DMS 273 treated with DMSO at 0.1 percent for 48 hours (cell line): Measurements from ENCODE around the gene CTNND2.
"Not testable (repeated sequence)": the region's sequence is repeated elsewhere in the genome, so short reads cannot be mapped to it uniquely, and the experiment has no call there.

Source experiments
- DNase-seq: peaks from one replicate; lab custom pipeline; 2025; lab: John Stamatoyannopoulos, UW

Gene CTNND2

DNA sequence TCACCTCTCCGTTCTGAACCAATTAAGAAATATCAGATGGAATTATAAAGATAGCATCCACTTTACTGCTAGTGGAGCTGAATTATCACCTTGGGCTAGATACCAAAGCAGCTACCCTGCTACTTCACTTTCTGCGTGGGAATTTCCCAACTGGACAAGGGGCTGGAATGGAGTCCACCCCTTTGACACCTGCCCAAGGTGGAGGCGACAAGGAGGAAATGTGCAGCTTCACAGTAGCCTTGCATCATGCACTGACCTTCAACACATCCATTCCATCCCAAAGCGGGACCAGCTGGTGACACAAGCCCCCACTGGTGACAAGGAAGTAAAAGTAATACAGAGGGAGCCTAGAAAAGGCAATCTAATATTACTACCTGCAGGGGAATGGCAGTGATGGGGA lies 30.7 kb downstream of the CTNND2 start:
- no peak for DNase-seq

- no peak for DNase-seq
These were observed 35.0 kb downstream of the CTNND2 start for GRCh38 chr5:11869203-11869602.

DNA sequence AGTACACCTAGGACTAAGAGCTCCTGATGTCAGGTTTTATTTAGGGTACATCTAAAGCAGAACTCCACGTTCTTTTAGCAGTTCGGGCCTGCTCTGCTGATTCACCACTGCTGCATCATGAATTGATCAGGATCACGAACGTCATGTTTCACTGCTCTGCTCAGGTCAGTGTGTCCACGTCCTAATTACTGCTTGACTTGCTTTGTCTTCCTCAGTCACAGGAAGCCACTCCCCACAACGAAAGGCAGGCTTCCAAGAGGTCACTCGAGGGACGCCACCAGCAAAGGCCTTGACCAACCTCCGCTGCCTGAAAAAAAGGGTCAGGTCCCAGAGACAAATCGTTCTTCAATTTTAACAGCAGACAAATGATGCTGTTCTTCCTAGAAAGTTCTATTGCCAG lies 40.3 kb downstream of the CTNND2 start:
- no peak for DNase-seq

GRCh38 chr5:11857391-11857790 lies 46.9 kb downstream of the CTNND2 start:
- DNase-seq, result no peak

DNA sequence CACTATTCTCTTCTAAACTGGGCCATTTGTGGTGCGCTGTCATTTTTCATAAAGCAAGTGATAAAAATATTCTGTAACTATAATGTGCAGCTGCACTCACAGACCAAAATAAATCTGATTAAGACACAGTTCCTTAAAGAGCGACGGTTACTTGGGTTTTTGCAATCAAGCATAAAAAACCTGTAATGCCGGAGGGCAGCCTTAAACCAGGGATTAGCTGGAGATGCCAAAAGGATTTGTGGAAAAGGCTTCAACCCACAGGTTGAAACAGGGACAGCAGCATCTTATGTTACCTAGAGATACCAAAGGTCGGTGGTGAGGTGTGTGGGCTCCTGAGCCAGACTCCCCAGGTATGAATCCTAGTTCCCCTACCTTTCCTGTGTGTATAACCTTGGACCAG lies 49.3 kb downstream of the CTNND2 start:
- no peak for DNase-seq

- DNase-seq, result no peak
These were observed 50.5 kb downstream of the CTNND2 start for GRCh38 chr5:11853796-11854195.

DNA sequence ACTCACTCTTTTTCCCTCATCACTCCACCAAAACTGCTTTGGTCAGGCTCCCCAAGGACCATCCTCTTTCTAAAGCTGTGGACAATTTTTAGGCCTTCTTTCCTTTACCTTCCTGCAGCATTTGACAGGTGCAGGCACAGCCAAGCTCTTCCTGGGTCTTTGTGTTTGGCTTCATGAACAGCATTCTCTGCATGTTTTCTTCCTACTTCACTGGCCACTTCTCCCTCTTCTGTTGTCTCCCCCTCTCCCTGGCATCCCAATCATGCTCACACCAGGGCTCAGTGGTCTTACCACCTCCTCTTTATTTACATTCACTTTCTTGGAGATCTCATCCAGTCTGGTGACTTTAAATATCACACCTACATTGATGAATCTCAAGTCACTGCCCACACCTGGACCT lies 51.1 kb downstream of the CTNND2 start:
- no peak for DNase-seq

DNA sequence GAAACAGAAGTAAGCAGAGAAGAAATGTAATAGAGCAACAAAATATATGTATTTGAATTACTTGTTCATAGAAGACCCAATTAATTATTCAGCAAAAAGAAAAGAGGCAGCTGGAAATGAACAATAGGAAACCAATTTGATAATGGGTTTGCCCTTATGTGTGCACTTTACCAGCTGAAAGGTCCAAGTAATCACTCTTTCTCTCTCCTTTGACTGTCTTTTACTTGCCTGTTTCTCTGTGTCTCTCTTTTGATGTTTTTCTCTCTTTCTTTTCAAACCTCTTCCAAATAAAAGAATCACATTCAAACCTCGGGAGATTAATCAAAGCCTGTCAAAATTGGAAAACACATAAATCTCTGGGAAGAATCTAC lies 51.5 kb downstream of the CTNND2 start:
- no peak for DNase-seq

GRCh38 chr5:11851965-11852716 lies 52.1 kb downstream of the CTNND2 start:
- no peak for DNase-seq

DNA sequence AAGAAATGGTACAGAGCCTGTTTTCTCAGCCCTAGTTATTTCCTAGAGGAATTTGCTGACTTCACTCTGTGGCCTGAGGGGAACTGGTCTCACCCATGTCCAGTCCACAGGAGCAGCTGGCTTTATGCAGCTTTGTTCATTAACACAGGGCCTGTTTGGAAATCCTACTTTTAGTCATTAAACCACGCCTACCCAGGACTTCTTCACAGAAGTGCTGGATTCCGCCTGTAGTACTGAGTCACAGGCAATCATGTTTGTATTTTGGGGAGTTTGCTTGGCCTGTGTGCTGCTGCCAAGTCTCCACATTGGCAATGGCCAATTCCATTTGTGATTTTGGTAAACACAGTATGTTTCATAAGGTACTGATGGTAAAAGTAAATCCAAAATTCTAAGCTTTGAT lies 52.8 kb downstream of the CTNND2 start:
- no peak for DNase-seq

DNA sequence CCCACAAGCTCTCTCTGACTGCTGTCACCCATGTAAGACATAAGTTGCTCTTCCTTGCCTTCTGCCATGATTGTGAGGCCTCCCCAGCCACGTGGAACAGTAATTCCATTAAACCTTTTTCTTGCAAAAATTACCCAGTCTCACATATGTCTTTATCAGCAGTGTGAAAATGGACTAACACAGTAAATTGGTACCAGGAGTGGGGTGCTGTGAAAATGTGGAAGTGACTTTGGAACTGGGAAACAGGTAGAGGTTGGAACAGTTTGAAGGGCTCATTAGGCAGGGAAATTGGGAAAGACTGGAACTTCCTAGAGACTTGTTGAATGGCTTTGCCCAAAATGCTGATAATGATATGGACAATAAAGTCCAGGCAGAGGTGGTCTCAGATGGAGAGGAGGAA lies 75.7 kb downstream of the CTNND2 start:
- DNase-seq, result not testable (repeated sequence)

DNA sequence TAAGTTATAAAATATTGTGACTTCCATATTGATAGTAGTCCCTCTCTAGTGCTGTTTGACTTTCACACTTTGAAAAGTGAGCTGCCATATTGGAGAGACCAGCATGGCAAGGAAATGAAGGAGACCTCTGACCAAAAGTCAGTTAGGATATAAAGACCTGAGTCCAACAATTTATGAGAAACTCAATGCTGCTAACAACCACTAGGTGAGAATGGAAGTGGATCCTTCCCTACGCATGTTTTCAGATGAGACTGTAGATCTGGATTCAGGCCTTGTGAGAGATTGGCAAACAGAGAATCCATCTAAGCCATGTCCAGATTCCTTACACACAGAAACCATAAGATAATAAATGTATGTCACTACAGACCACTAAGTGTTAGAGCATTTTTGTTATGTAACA lies 81.6 kb downstream of the CTNND2 start:
- DNase-seq, result no peak

DNA sequence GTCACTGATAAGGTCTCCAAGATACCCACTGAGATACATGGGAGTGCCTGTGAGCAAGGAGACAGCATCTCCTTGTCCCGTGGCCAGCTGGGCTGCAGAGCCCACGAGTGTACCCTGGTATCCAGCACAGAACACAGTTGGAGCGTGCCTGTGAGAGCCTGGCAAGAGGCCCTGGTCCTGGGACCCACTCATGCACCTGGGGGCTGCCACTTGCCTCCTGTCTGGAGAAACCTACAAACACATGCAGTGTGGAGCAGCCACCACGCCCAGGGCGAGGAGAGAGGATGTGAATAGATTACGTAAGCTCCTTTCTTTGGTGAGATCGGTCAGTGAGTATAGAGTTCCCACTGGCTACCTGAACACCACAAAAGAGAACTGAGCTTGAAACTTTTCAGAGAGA lies 88.3 kb downstream of the CTNND2 start:
- no peak for DNase-seq

- no peak for DNase-seq
These were observed 88.8 kb downstream of the CTNND2 start for GRCh38 chr5:11815481-11815880.

- no peak for DNase-seq
These were observed 89.9 kb downstream of the CTNND2 start for GRCh38 chr5:11814373-11814772.

DNA sequence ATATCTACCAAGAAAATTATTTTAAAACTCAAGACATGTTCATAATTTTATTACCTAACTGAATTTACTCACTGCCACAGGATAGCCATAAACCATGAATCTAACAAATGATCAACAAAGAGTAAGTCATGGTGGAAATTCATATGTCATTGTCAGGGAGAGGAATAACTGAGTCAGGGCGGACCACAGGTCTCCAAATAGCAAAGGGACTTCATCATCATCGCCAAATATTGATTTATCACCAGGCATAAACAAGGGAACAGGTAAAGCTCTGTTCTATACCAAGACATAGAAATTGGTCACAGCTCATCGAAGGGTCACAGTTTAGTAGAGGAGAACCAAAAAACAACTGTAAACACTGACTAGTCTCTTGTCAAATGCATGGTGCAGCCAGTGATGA lies 94.8 kb downstream of the CTNND2 start:
- DNase-seq, result no peak

GRCh38 chr5:11803436-11803835 lies 100.8 kb downstream of the CTNND2 start:
- no peak for DNase-seq

GRCh38 chr5:11801061-11801460 lies 103.2 kb downstream of the CTNND2 start:
- DNase-seq, result no peak

DNA sequence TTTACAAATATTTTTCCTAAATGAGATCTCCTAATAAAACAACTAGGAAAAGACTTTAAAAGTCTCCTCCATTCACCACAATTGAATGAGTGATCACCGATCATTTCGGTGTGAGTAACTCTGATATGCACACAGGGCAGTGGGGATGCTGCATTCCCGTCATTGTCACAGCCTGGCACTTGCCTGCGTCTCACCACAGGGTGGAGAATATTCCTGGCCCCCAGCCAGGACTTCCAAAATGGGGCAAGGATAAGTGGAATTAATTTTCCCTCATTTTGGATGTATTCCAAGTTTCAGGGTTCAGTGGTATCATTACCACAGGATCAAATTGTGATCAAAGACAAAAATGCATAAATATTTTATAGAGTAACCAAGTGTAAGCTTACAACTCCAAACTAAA lies 107.1 kb downstream of the CTNND2 start:
- no peak for DNase-seq

- DNase-seq, result no peak
These were observed 110.8 kb downstream of the CTNND2 start for GRCh38 chr5:11793396-11793795.

- no peak for DNase-seq
These were observed 111.6 kb downstream of the CTNND2 start for GRCh38 chr5:11792621-11793020.

DNA sequence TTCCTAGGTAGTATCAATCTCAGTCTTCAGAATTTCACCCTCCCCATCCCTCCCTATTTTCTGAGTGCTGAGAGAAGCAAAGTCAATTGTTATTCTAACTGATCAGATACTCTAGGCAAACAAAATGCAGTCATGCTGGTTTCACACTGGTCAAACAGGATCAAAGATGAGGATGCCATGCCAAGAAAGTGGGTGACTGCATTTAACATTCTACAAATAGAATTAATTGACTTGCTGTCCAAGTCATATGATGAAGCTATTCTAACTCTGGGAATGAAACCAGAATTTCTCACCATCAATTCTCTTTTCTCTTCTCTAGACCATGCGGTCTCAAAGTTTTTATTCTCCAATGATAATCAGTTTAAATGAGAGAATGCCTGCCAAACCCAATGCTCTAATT lies 112.5 kb downstream of the CTNND2 start:
- DNase-seq, result no peak

DNA sequence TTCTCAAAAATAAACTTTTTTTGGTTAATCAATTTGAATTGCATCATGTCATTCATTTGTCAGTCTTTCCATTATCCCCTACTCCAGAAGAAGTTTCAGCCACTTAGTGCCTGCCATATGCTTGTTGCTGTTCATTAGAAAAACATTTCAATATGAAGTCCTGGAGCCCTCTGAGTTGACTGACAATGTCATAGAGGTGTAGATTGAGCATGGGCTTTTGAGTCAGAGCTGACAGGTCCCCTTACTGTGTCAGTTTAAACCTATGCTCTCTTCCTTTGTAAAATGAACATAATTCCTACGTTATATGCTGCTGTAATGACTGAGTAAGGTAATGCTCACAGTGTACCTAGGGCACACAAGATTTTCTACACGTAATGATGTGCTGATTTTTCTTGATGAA lies 114.0 kb downstream of the CTNND2 start:
- no peak for DNase-seq

GRCh38 chr5:11785771-11786352 lies 118.4 kb downstream of the CTNND2 start:
- no peak for DNase-seq
